ENCODE data around the gene SLC17A9.

DNA sequence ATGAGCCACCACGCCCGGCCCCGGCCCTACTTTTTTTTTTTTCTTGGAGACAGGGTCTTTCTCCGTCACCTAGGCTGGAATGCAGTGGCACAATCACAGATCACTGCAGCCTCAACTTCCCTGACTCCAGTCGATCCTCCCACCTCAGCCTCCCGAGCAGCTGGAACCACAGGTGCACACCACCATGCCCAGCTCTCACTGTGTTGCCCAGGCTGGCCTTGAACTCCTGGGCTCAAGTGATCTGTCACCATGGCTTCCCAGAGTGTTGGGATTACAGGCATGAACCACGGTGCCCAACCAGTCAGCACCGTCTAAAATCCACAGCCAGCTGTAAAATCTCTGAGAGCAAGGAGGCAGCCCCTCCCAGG lies 17.4 kb downstream of the SLC17A9 start:
- TF ChIP-seq CTCF (IDR thresholded peaks at IDR 0.05 in 8 of 11, conservative IDR thresholded peaks at IDR 0.05 in 3 of 11): no peak
- no peak for TF ChIP-seq POLR2A (IDR thresholded peaks at IDR 0.05)

Data from spleen (tissue), 7 donors.